Activated CD8-positive, alpha-beta memory T cell treated with anti-CD3 and anti-CD28 coated beads for 24 hours (primary cell): Measurements from ENCODE around the gene COPE.
"Not testable (repeated sequence)": the region's sequence is repeated elsewhere in the genome, so short reads cannot be mapped to it uniquely, and the experiment has no call there.

Experiments used
- DNase-seq: peaks from one replicate; pipeline ENCODE4 v3.0.0-alpha.2; 2020

Gene COPE

DNA sequence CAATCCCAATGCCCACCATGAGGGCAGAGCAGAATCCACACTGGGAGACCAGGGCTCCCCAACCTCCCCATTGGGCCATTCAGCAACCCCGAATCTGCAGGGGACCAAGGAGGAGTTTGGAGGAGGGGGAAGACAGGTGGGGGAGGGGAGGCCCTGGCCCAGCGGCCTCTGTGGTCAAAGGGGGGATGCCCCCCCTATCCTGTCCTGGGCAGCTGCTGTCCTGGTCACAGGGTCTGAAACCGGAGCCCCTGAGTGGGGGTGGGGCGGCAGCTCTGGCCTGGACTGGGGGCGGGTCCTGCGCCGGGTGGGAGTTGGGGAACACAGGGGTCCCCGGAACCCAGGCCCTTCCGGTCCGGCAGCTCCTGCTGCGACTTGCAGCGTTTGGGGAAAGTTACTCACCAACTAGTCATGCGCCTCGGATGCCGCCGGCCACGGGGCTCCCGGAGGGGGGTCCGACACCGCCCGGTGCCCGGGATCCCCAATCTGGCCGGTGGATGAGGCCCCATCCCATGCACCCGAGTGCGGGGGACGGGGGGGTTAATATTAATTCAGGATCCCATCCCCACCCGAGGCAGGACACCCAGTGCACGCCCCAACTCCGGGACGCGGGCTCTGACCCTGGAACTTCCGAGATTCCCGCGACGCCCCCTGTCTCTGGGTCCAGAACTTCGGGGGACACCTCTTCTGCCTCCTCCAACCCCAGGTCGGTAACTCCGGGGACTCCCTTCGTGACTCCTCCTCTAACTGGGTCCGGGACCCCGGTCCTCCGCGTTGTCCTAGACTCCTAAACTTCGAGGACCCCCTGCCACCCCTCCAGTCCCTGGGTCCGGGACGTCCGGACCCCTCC lies 21.0 kb upstream of the COPE start:
- no peak for DNase-seq

DNA sequence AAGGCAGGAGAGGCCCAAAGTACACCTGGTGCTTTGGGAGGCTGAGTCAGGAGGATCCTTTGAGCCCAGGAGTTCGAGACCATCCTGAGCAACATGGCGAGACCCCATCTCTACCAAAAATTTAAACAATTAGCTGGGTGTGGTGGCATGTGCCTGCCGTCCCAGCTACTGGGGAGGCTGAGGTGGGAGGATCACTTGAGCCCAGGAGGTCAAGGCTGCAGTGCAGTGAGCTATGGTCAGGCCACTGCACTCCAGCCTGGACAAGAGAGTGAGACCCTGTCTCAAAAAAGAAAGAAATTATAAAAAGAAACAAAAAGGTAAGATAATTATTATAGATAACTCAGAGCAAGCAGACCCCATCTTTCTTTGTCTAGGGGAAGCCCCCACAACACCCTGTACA lies 20.0 kb upstream of the COPE start:
- DNase-seq = no peak

- DNase-seq = no peak
Observed at GRCh38 chr19:18933297-18933696, 14.1 kb upstream of the COPE start.

GRCh38 chr19:18932216-18932841 lies 13.1 kb upstream of the COPE start:
- peak; percentile 87 for DNase-seq

- DNase-seq = peak; percentile 58
Observed at GRCh38 chr19:18931316-18932162, 12.4 kb upstream of the COPE start.

DNA sequence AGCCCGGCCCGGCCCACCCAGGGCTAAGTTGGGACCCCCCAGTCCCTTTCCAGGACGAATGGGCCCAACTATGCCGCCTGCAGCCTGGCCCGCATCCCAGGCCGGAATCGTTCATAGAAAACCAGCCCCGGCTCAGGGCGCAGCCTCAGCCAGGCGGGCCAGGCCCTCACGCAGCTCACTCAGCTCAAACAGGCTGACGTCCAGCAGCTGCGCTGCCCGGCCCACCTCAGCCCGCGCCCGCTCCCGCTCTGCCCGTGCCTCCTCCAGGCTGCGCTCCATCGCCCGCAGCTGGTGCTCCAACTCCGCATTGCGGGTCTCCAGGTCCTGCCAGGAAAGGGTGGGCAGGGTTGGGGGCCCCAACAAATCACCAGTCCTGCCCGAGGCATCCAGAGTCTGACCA lies 10.1 kb upstream of the COPE start:
- DNase-seq = no peak

DNA sequence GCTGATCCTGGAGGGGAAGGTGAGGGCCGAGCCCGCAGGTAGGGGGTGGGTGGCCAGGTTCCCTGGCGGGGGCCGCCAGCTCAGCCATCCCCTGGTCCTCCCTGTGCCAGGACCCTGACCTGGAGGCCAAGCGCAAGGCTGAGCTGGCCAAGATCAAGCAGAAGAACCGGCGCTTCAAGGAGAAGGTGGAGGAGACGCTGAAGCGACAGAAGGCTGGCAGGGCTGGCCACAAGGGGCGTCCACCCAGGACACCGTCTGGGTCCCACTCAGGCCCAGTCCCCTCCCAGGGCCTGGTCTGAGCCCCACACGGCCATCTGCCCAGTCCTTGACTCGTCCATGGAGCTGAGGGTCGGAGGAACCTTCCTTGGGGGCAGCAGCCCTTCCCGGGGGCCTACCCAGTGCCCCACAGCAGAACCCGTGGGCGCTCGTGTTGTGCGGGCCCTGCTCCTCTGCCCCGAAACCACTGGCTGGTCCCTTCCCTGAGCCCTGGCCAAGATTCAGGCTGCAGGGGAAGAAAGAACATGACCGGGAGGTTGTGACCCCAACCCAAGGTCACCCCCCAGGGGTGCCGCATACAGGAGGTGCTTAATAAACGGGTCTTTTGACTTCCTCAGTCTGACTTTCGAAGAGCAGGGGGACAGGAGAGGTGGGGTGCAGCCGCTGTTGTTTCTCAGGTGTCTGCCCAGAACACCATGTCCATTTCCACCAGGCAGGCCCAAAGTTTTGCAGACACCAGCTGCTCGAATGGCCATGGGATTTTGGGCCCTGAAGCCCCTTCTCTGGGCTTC lies 9.0 kb upstream of the COPE start:
- no peak for DNase-seq

- DNase-seq = no peak
Observed at GRCh38 chr19:18924684-18925213, 5.6 kb upstream of the COPE start.

- no peak for DNase-seq
Observed at GRCh38 chr19:18922228-18922985, 3.2 kb upstream of the COPE start.

- DNase-seq = no peak
Observed at GRCh38 chr19:18921593-18921992, 2.4 kb upstream of the COPE start.

GRCh38 chr19:18920400-18920799 lies 1.2 kb upstream of the COPE start:
- no peak for DNase-seq

GRCh38 chr19:18919900-18920214 lies 670 bp upstream of the COPE start:
- DNase-seq = no peak

DNA sequence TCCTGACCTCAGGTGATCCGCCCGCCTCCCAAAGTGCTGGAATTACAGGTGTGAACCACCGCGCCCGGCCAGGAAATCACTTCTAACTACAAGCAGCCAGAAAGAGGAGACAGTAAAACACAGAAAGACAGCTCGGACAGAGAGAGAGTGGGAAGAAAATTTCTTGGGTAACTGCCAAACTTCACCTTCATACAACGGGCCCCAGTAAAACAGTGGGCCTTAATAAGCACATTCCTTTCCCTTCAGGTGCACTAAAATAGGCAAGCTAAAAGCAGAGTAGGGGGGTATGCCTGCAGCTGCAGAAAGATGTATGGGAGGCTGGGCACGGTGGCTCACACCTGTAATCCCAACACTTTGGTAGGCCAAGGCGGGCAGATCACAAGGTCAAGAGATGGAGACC lies 1.6 kb downstream of the COPE start:
- not testable (repeated sequence) for DNase-seq

- DNase-seq = no peak
Observed at GRCh38 chr19:18915639-18916038, 3.5 kb downstream of the COPE start.

- DNase-seq = no peak
Observed at GRCh38 chr19:18913466-18913865, 5.7 kb downstream of the COPE start.

- no peak for DNase-seq
Observed at GRCh38 chr19:18912933-18913332, 6.3 kb downstream of the COPE start.

GRCh38 chr19:18910801-18911436 lies 8.3 kb downstream of the COPE start:
- no peak for DNase-seq

GRCh38 chr19:18910010-18910409 lies 9.2 kb downstream of the COPE start:
- DNase-seq = no peak

- DNase-seq = no peak
Observed at GRCh38 chr19:18908917-18909619, 10.1 kb downstream of the COPE start.

DNA sequence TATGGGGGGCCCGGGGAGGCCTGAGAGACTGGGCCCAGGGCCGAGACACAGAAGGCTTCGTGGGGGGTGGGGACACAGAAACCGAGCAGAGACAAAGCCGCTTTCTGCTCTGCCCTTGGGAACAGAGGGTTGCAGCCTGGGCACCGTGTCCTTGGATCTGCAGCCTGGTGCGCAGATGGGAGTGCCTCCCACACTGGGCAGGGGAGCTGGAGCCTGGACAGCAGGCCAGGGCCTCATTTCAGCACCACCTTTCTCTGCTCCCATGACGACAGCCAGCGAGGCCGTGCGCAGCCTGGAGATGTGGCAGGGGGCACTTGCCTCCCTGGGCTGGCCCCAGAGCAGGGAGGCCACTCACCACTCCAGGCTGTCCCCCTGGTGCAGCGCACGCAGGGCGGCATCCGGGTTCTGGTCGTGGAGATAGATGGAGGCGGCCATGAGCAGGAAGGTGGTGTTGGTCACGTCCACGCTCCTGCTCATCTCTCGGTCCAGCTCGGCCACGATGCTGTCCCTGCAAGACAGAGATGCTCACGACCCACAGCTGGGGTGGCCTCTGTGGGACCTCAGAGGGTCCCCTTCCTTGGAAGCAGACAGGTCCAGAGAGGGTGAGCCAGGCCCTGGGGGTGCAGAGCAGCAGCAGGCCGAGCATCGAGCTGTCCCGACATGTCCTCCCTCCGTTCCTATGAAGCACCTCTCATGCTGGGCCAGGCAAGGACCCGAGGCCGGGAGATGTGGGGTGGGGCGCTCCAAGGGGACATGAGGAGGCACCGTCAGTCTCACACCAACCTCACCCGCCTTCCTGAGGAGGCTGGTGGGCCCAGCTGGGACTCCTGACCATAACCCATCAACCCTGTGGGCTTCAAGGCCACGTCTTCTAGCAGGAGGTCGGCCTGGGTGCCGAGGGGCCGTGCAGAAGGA lies 12.3 kb downstream of the COPE start:
- no peak for DNase-seq
